H1 (cell line): Measurements from ENCODE around the gene TEX55. TPM values are rescaled to one million over a fixed set of nuclear protein-coding genes. Genes with fewer than 3 reads are reported as not detected.
"Not testable (repeated sequence)": the region's sequence is repeated elsewhere in the genome, so short reads cannot be mapped to it uniquely, and the experiment has no call there.

Source experiments
- CTCF ChIA-PET: fragments of 300-600 bp; sonication (Branson Sonifier 250); formaldehyde crosslinking; loops from one replicate; lab custom pipeline; 2021; ENCODE audit not compliant: partially characterized antibody; lab: Charles Lee
- POLR2A ChIA-PET: fragments of 300-600 bp; sonication (Branson Sonifier 250); formaldehyde crosslinking; loops from one replicate; lab custom pipeline; 2021; ENCODE audit warnings: inconsistent platforms; ENCODE audit not compliant: partially characterized antibody; lab: Charles Lee
- DNase-seq, 2 experiments: peaks; one replicate each; pipeline versions ENCODE4 v3.0.0 to v3.0.0-alpha.2; 2010 to 2022; ENCODE audit warnings: low spot score in 2 of 2, low read depth in 1 of 2, mixed read lengths in 1 of 2
- FAIRE-seq: peaks from 2 replicates; lab custom pipeline; 2011; peaks lifted over from hg19 to GRCh38; lab: Jason Lieb, UNC
- H2AFZ ChIP-seq: 2 replicates; pipeline ENCODE4 v1.8.1; 2012; ENCODE audit warnings: low read length, inconsistent platforms
- H2AK5ac ChIP-seq: 2 replicates; pipeline ENCODE4 v1.6.1; 2013; ENCODE audit warnings: low read depth, low read length
- H2BK120ac ChIP-seq: replicated peaks from 2 replicates; pipeline ENCODE3; 2013; ENCODE audit warnings: low read depth, low read length, inconsistent platforms
- H2BK12ac ChIP-seq: 2 replicates; pipeline ENCODE4 v1.6.1; 2013; ENCODE audit warnings: low read depth, low read length
- H2BK15ac ChIP-seq: 2 replicates; pipeline ENCODE4 v1.6.1; 2013; ENCODE audit warnings: low read length
- H2BK20ac ChIP-seq: 2 replicates; pipeline ENCODE4 v1.6.1; 2013; ENCODE audit warnings: low read length
- H2BK5ac ChIP-seq: 2 replicates; pipeline ENCODE4 v1.6.1; 2013; ENCODE audit warnings: low read depth, low read length
- H3K14ac ChIP-seq: 2 replicates; pipeline ENCODE4 v1.6.1; 2013; ENCODE audit warnings: inconsistent platforms; ENCODE audit not compliant: insufficient read length
- H3K18ac ChIP-seq: 2 replicates; pipeline ENCODE4 v1.6.1; 2013; ENCODE audit warnings: low read length; ENCODE audit errors: extremely low read depth
- H3K23ac ChIP-seq: 2 replicates; pipeline ENCODE4 v1.6.1; 2013; ENCODE audit warnings: inconsistent platforms; ENCODE audit not compliant: insufficient read length
- H3K23me2 ChIP-seq: 2 replicates; pipeline ENCODE4 v1.6.1; 2013; ENCODE audit warnings: low read depth, low read length
- H3K27ac ChIP-seq: 2 replicates; pipeline ENCODE4 v1.6.1; 2011; ENCODE audit warnings: low read depth, low read length, inconsistent platforms
- H3K27me3 ChIP-seq, 4 experiments: replicated peaks in 1 of 4; 1 replicate in 1 of 4; 2 replicates in 3 of 4; pipeline versions ENCODE4 v1.6.1 to v1.8.1; 2011 to 2013; ENCODE audit warnings: low read length in 3 of 4, mild to moderate bottlenecking in 3 of 4, inconsistent platforms in 2 of 4, mixed read lengths in 2 of 4, moderate library complexity in 1 of 4; ENCODE audit not compliant: control insufficient read depth in 3 of 4, insufficient read depth in 3 of 4; ENCODE audit errors: extremely low read depth in 1 of 4
- H3K36me3 ChIP-seq, 4 experiments: 2 replicates each; pipeline versions ENCODE4 v1.6.1 to v1.8.1; 2011 to 2013; ENCODE audit warnings: mild to moderate bottlenecking in 4 of 4, low read length in 3 of 4, moderate library complexity in 2 of 4, control low read depth in 1 of 4, inconsistent platforms in 1 of 4; ENCODE audit not compliant: insufficient read depth in 4 of 4, control insufficient read depth in 2 of 4
- H3K4ac ChIP-seq: replicated peaks from 2 replicates; pipeline ENCODE3; 2013; ENCODE audit warnings: low read length, low read depth, mixed read lengths, inconsistent platforms; ENCODE audit not compliant: insufficient read length
- H3K4me1 ChIP-seq, 4 experiments: replicated peaks in 1 of 4; 1 replicate in 1 of 4; 2 replicates in 3 of 4; pipeline versions ENCODE4 v1.6.1 to v1.8.1; 2011 to 2013; ENCODE audit warnings: low read length in 3 of 4, inconsistent platforms in 2 of 4, mixed read lengths in 1 of 4; ENCODE audit not compliant: insufficient read depth in 4 of 4, control insufficient read depth in 3 of 4
- H3K4me2 ChIP-seq, 2 experiments: 2 replicates each; pipeline versions ENCODE4 v1.6.1 to v1.8.1; 2011 to 2013; ENCODE audit warnings: low read depth in 2 of 2, low read length in 2 of 2, control low read depth in 1 of 2, inconsistent platforms in 1 of 2, mild to moderate bottlenecking in 1 of 2; ENCODE audit not compliant: insufficient read depth in 1 of 2
- H3K4me3 ChIP-seq, 4 experiments: fragments of 200-600, 300-600 bp in 1 of 4; sonication (generic), shearing (Covaris generic), sonication (Bioruptor Twin) in 1 of 4; 2 replicates each; pipeline versions ENCODE4 v1.5.1 to v1.8.1; 2011 to 2016; ENCODE audit warnings: low read length in 4 of 4, low read depth in 3 of 4, control low read depth in 2 of 4, inconsistent platforms in 2 of 4, mild to moderate bottlenecking in 2 of 4, mixed read lengths in 1 of 4, moderate library complexity in 1 of 4; ENCODE audit not compliant: insufficient read depth in 2 of 4; ENCODE audit errors: extremely low read depth in 1 of 4
- H3K56ac ChIP-seq: replicated peaks from 2 replicates; pipeline ENCODE3; 2013; ENCODE audit warnings: low read depth, mild to moderate bottlenecking, mixed read lengths, low read length, inconsistent platforms; ENCODE audit not compliant: insufficient read length
- H3K79me1 ChIP-seq: 2 replicates; pipeline ENCODE4 v1.6.1; 2013; ENCODE audit warnings: low read depth, low read length, control low read depth
- H3K79me2 ChIP-seq, 2 experiments: 2 replicates each; pipeline versions ENCODE4 v1.6.1 to v1.8.1; 2012 to 2013; ENCODE audit warnings: low read length in 2 of 2, mild to moderate bottlenecking in 2 of 2, inconsistent platforms in 1 of 2; ENCODE audit not compliant: insufficient read depth in 2 of 2, control insufficient read depth in 1 of 2
- H3K9ac ChIP-seq, 4 experiments: replicated peaks in 1 of 4; 1 replicate in 1 of 4; 2 replicates in 3 of 4; pipeline versions ENCODE4 v1.6.1 to v1.8.1; 2011 to 2013; ENCODE audit warnings: low read depth in 3 of 4, low read length in 3 of 4, control low read depth in 2 of 4, mild to moderate bottlenecking in 2 of 4, moderate library complexity in 2 of 4, inconsistent platforms in 1 of 4; ENCODE audit errors: extremely low read depth in 1 of 4
- H3K9me3 ChIP-seq, 2 experiments: 2 replicates each; pipeline versions ENCODE4 v1.6.1 to v1.8.1; 2012 to 2013; ENCODE audit warnings: mild to moderate bottlenecking in 2 of 2, moderate library complexity in 2 of 2, control low read depth in 1 of 2, inconsistent platforms in 1 of 2, low read depth in 1 of 2, low read length in 1 of 2, mixed read lengths in 1 of 2; ENCODE audit not compliant: insufficient read depth in 2 of 2
- H4K20me1 ChIP-seq, 2 experiments: replicated peaks in 1 of 2; 2 replicates each; pipeline versions ENCODE3 to v1.8.1; 2011 to 2013; ENCODE audit warnings: inconsistent platforms in 2 of 2, low read length in 2 of 2, mild to moderate bottlenecking in 1 of 2; ENCODE audit not compliant: insufficient read depth in 2 of 2, control insufficient read depth in 1 of 2
- H4K5ac ChIP-seq: 2 replicates; pipeline ENCODE4 v1.6.1; 2013; ENCODE audit warnings: low read length, low read depth, mixed read lengths, inconsistent platforms; ENCODE audit not compliant: insufficient read length
- H4K8ac ChIP-seq: 2 replicates; pipeline ENCODE4 v1.8.0; 2013; ENCODE audit warnings: mild to moderate bottlenecking, moderate library complexity, low read length, inconsistent platforms; ENCODE audit not compliant: insufficient read depth; ENCODE audit errors: extremely low read depth
- H4K91ac ChIP-seq: replicated peaks from 2 replicates; pipeline ENCODE3; 2013; ENCODE audit warnings: low read length, mixed read lengths, inconsistent platforms; ENCODE audit not compliant: insufficient read length
- BCL11A ChIP-seq, 2 experiments: IDR thresholded peaks; one replicate each; pipeline ENCODE4 v1.6.1; 2011; ENCODE audit warnings: low read depth in 2 of 2, low read length in 2 of 2, mild to moderate bottlenecking in 2 of 2
- SP2 ChIP-seq: IDR thresholded peaks from 2 replicates; pipeline ENCODE4 v1.6.1; 2012; ENCODE audit warnings: mild to moderate bottlenecking, low read length, inconsistent platforms
- SUZ12 ChIP-seq: fragments of 200-600 bp; sonication (generic); IDR thresholded peaks from 2 replicates; pipeline ENCODE4 v1.6.1; 2012; ENCODE audit warnings: mild to moderate bottlenecking, inconsistent platforms, low read length, moderate library complexity, mixed read lengths
- WGBS, 2 experiments: shearing (Covaris generic) in 1 of 2; methylation state at CpG; one replicate each; pipeline versions ENCODE4 v1.1.6 to v1.1.7; 2013 to 2015; ENCODE audit warnings: low lambda C conversion rate in 2 of 2, mixed read lengths in 2 of 2, inconsistent platforms in 1 of 2, low coverage in 1 of 2, missing lambda C conversion rate in 1 of 2; ENCODE audit not compliant: insufficient replicate concordance in 2 of 2, insufficient coverage in 1 of 2, insufficient read length in 1 of 2; ENCODE audit errors: extremely low coverage in 1 of 2, missing lambda C conversion rate in 1 of 2; 5-methylcytosine and 5-hydroxymethylcytosine counted together
- polyA plus RNA-seq, 7 experiments: library from polyadenylated mRNA; depleted of rRNA in 3 of 7; stranded (reverse) in 5 of 7; unstranded in 2 of 7; fragments of >200 nt in 5 of 7; fragments of 200-250 nt in 2 of 7; gene quantifications; 1 replicate in 5 of 7; 2 replicates in 1 of 7; 4 replicates in 1 of 7; pipeline versions ENCODE4 v1.2.1 to v1.2.3, GENCODE V29; 2011 to 2013; ENCODE audit warnings: missing spikeins in 2 of 7, mixed read lengths in 2 of 7
- total RNA-seq: library from RNA; stranded (reverse); fragmentation: NEBNext Ultra II Directional; extraction: Animal tissue kit (Norgen Biotek cat#: 25700); gene quantifications from 2 replicates; pipeline ENCODE4 v1.2.1, GENCODE V29; 2021

TEX55 gene
- total and polyA plus RNA-seq, 2 of the 8 experiments (the other 6 are each of a cell fraction or from before 2014, with no cell fraction given): not detected

- no peak for TF ChIP-seq BCL11A (IDR thresholded peaks at IDR 0.05; ENCODE audit: low read depth in 2 of 2, low read length in 2 of 2)
- TF ChIP-seq SUZ12: no peak
- no peak for TF ChIP-seq SP2
These were observed 20.0 kb upstream of the TEX55 start (continued) for GRCh38 chr3:119125742-119126504.

GRCh38 chr3:119130291-119130690 is 15.7 kb upstream of the TEX55 start:
- Histone ChIP-seq H2AFZ (peak overlapping the region; percentile 95), H3K4me1 (peaks cover 0 to 12% (median 1%) of the 10 kb centered on the region in 4 experiments; a peak in 5 of 7 replicates)
- H4K5ac ChIP-seq, H4K8ac ChIP-seq, H3K9ac ChIP-seq, H2BK120ac ChIP-seq, H3K4me3 ChIP-seq, H4K91ac ChIP-seq, H4K20me1 ChIP-seq, H3K4me2 ChIP-seq, H3K27ac ChIP-seq, H2BK20ac ChIP-seq, H3K79me2 ChIP-seq, H3K18ac ChIP-seq, H2BK15ac ChIP-seq, FAIRE-seq, H3K56ac ChIP-seq, POLR2A ChIA-PET, H3K14ac ChIP-seq, H3K23me2 ChIP-seq, H3K9me3 ChIP-seq, H3K27me3 ChIP-seq, H3K79me1 ChIP-seq, H2AK5ac ChIP-seq, H2BK5ac ChIP-seq, H2BK12ac ChIP-seq, H3K23ac ChIP-seq, H3K4ac ChIP-seq, H3K36me3 ChIP-seq: not testable (repeated sequence)
- 69% methylated on average over 7 of the region's 7 CpGs; no CpG with 5 or more reads in 1 of the 2 experiments for WGBS, 2 experiments
- CTCF ChIA-PET: interaction anchor here (0.6 to 1.4 kb wide), 4 partner anchors 8 to 247 kb away, joined by 3 to 5 read pairs (median 4); partner anchors contain the start of gene TEX55
- DNase-seq: peak in 1 of 2 experiments; percentile 49
